GM21786 (cell line): ENCODE measurements around the gene GARS1.
"Not testable (repeated sequence)": the region's sequence is repeated elsewhere in the genome, so short reads cannot be mapped to it uniquely, and the experiment has no call there.

Experiments
- ATAC-seq: cut with Tn5 transposase; IDR thresholded peaks from one replicate; pipeline ENCODE4 v1.9.1; 2021; ENCODE audit not compliant: unreplicated experiment

GARS1 gene

GRCh38 chr7:30570238-30570637, 24.4 kb upstream of the GARS1 start:
- ATAC-seq: not testable (repeated sequence)

- ATAC-seq: no peak
Measured at GRCh38 chr7:30572212-30572841, 22.4 kb upstream of the GARS1 start.

- ATAC-seq: no peak
Measured at GRCh38 chr7:30575910-30576309, 18.8 kb upstream of the GARS1 start.

- ATAC-seq: no peak
Measured at GRCh38 chr7:30583181-30583580, 11.5 kb upstream of the GARS1 start.

- ATAC-seq: no peak
Measured at GRCh38 chr7:30584415-30584814, 10.3 kb upstream of the GARS1 start.

- no peak for ATAC-seq
Measured at GRCh38 chr7:30584965-30585364, 9.7 kb upstream of the GARS1 start.

GRCh38 chr7:30585675-30586074, 9.0 kb upstream of the GARS1 start:
- no peak for ATAC-seq

GRCh38 chr7:30587547-30587946, 7.1 kb upstream of the GARS1 start:
- not testable (repeated sequence) for ATAC-seq

GRCh38 chr7:30589111-30589510, 5.6 kb upstream of the GARS1 start:
- no peak for ATAC-seq

GRCh38 chr7:30594048-30594539, 584 bp upstream of the GARS1 start:
- peak; percentile 36 for ATAC-seq

GRCh38 chr7:30595436-30596013, 847 bp downstream of the GARS1 start:
- no peak for ATAC-seq

- ATAC-seq: no peak
Measured at GRCh38 chr7:30596014-30596641, 1.4 kb downstream of the GARS1 start.

GRCh38 chr7:30596721-30597120, 2.0 kb downstream of the GARS1 start:
- ATAC-seq: no peak

GRCh38 chr7:30598121-30598876, 3.6 kb downstream of the GARS1 start:
- no peak for ATAC-seq

- no peak for ATAC-seq
Measured at GRCh38 chr7:30604901-30605300, 10.2 kb downstream of the GARS1 start.

- no peak for ATAC-seq
Measured at GRCh38 chr7:30605832-30606231, 11.2 kb downstream of the GARS1 start.

GRCh38 chr7:30612658-30613265, 18.1 kb downstream of the GARS1 start:
- no peak for ATAC-seq

GRCh38 chr7:30613366-30614325, 19.0 kb downstream of the GARS1 start:
- no peak for ATAC-seq

GRCh38 chr7:30616318-30616717, 21.6 kb downstream of the GARS1 start:
- no peak for ATAC-seq

GRCh38 chr7:30617359-30617758, 22.7 kb downstream of the GARS1 start:
- ATAC-seq: no peak
